Fibroblast of lung (primary cell): ENCODE data around the gene PCTP. TPM values are rescaled to one million over a fixed set of nuclear protein-coding genes. Genes with fewer than 3 reads are reported as not detected.
A peak's percentile ranks its signal among the peaks of the same experiment; 100 is the strongest.

ENCODE experiments used
- DNase-seq, 2 donors: peaks; one replicate each; pipeline versions ENCODE4 v3.0.0 to v3.0.0-alpha.2; 2010; ENCODE audit warnings: low read depth in 2 of 2
- H2AFZ ChIP-seq: 2 replicates; pipeline ENCODE4 v1.5.1; 2012; ENCODE audit warnings: low read length, control low read depth, inconsistent platforms
- H3K27ac ChIP-seq: 2 replicates; pipeline ENCODE4 v1.5.1; 2011; ENCODE audit warnings: low read length, control low read depth; ENCODE audit not compliant: insufficient read depth
- H3K27me3 ChIP-seq: 2 replicates; pipeline ENCODE4 v1.5.1; 2011; ENCODE audit warnings: mild to moderate bottlenecking, low read length; ENCODE audit not compliant: control insufficient read depth, insufficient read depth
- H3K36me3 ChIP-seq: 2 replicates; pipeline ENCODE4 v1.5.1; 2011; ENCODE audit warnings: low read length; ENCODE audit not compliant: control insufficient read depth, insufficient read depth
- H3K4me1 ChIP-seq: 2 replicates; pipeline ENCODE4 v1.5.1; 2011; ENCODE audit warnings: low read length; ENCODE audit not compliant: control insufficient read depth, insufficient read depth; ENCODE audit errors: extremely low read depth
- H3K4me2 ChIP-seq: 2 replicates; pipeline ENCODE4 v1.5.1; 2011; ENCODE audit warnings: low read length, control low read depth; ENCODE audit not compliant: insufficient read depth; ENCODE audit errors: extremely low read depth
- H3K4me3 ChIP-seq, 4 experiments: fragments of 200-600 bp in 1 of 4; sonication (generic) in 1 of 4; replicated peaks in 1 of 4; 2 replicates each; pipeline ENCODE4 v1.5.1; 2011 to 2016; ENCODE audit warnings: low read length in 4 of 4, low read depth in 3 of 4, mild to moderate bottlenecking in 3 of 4, control low read depth in 2 of 4, inconsistent platforms in 1 of 4, mixed read lengths in 1 of 4; ENCODE audit not compliant: insufficient read depth in 1 of 4; ENCODE audit errors: control extremely low read depth in 1 of 4
- H3K79me2 ChIP-seq: 2 replicates; pipeline ENCODE4 v1.5.1; 2012; ENCODE audit warnings: mild to moderate bottlenecking, low read length, inconsistent platforms; ENCODE audit not compliant: control insufficient read depth, insufficient read depth
- H3K9ac ChIP-seq: 2 replicates; pipeline ENCODE4 v1.5.1; 2011; ENCODE audit warnings: mild to moderate bottlenecking, low read length, control low read depth; ENCODE audit not compliant: insufficient read depth
- H3K9me3 ChIP-seq: 2 replicates; pipeline ENCODE4 v1.5.1; 2012; ENCODE audit warnings: low read depth, low read length; ENCODE audit not compliant: control insufficient read depth, insufficient read depth
- H4K20me1 ChIP-seq: 2 replicates; pipeline ENCODE4 v1.5.1; 2011; ENCODE audit warnings: low read length; ENCODE audit not compliant: control insufficient read depth, insufficient read depth; ENCODE audit errors: extremely low read depth
- EZH2 ChIP-seq: IDR thresholded peaks from 2 replicates; pipeline ENCODE4 v1.5.1; 2012; ENCODE audit warnings: low read length, control low read depth, mild to moderate bottlenecking; ENCODE audit errors: missing control alignments
- polyA plus RNA-seq, 2 donors: library from polyadenylated mRNA; depleted of rRNA in 1 of 2; stranded (reverse) in 1 of 2; unstranded in 1 of 2; fragments of >200 nt; gene quantifications; 2 replicates each; pipeline ENCODE4 v1.2.1, GENCODE V29; 2011 to 2012; ENCODE audit warnings: missing spikeins in 1 of 2
- total RNA-seq: library from RNA; depleted of rRNA; stranded (reverse); fragments of >200 nt; gene quantifications from 2 replicates; pipeline ENCODE4 v1.2.1, GENCODE V29; 2014
- TF ChIP-seq, protein P1 (sequence below), 2 donors: IDR thresholded peaks in 1 of 2; conservative IDR thresholded peaks in 1 of 2; 1 replicate in 1 of 2; 2 replicates in 1 of 2; pipeline ENCODE4 v1.5.1; 2011 to 2012; ENCODE audit warnings: low read length in 2 of 2, control low read depth in 1 of 2, inconsistent platforms in 1 of 2, low read depth in 1 of 2, mild to moderate bottlenecking in 1 of 2

Gene PCTP
- total and polyA plus RNA-seq, 2 donors (not counting 1 experiment from before 2014, with no cell fraction given), result 20.4 to 20.6 TPM

DNA sequence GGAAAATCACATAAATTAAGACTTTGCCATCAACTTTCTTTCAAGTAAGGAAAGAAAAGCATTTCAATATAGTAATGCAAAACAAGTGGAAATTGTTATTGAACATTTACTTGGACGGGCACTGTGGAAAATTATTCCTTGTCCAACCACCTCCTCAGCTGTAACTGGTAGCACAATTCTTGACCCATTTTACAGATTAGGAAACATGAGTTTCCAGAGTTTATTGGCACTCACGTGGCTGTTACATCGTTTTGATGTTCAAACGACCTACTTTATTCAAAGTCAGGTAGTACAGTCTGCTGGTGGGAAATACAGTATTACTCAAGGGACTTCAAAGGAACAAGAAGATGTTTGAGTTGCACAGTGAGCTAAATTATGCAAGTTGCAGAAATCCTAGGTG is 866 bp upstream of the PCTP start:
- Histone ChIP-seq H3K4me2 (no peak overlapping the region), H2AFZ (no peak overlapping the region), H3K36me3 (no peaks in the 10 kb centered on the region), H3K27ac (no peak overlapping the region), H3K9ac (no peak overlapping the region), H3K4me3 (no peak overlapping the region), H4K20me1 (no peaks in the 10 kb centered on the region), H3K4me1 (no peaks in the 10 kb centered on the region), H3K9me3 (no peaks in the 10 kb centered on the region), H3K27me3 (no peaks in the 10 kb centered on the region), H3K79me2 (peaks cover 28% of the 10 kb centered on the region)
- TF ChIP-seq, protein P1, sequence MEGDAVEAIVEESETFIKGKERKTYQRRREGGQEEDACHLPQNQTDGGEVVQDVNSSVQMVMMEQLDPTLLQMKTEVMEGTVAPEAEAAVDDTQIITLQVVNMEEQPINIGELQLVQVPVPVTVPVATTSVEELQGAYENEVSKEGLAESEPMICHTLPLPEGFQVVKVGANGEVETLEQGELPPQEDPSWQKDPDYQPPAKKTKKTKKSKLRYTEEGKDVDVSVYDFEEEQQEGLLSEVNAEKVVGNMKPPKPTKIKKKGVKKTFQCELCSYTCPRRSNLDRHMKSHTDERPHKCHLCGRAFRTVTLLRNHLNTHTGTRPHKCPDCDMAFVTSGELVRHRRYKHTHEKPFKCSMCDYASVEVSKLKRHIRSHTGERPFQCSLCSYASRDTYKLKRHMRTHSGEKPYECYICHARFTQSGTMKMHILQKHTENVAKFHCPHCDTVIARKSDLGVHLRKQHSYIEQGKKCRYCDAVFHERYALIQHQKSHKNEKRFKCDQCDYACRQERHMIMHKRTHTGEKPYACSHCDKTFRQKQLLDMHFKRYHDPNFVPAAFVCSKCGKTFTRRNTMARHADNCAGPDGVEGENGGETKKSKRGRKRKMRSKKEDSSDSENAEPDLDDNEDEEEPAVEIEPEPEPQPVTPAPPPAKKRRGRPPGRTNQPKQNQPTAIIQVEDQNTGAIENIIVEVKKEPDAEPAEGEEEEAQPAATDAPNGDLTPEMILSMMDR (conservative IDR thresholded peaks at IDR 0.05 in 1 of 2, IDR thresholded peaks at IDR 0.05 in 1 of 2; ENCODE audit: low read depth in 1 of 2, low read length in 2 of 2), result no peak
- no peak for TF ChIP-seq EZH2
- no peak for DNase-seq

DNA sequence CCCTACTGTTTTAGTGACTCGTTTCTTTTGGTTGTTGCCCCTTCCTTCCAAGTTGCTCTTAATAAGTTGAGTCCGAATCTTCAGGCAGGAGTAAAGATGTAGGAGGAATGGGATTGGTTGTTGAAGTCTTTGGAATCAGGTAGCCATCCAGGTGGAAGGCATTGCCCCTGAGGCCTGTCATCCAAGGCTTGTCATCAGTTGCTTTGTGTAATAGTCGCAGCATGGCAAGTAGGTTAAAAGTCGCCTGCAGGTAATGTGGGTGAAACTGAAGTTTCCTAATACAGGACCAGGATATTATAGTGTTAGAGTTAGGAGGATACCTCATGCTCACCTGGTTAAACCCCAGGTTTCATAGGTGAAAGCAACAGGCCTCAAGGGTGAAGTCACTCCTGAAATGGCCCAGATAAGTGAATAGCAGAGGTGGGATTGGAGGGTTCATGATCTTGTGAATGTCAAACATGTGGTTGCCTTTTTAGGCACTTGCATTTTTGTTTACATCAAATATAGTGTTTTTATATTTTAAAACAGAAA is 934 bp downstream of the PCTP start:
- H3K4me2 ChIP-seq, result peak overlapping the region; percentile 77
- H3K79me2 ChIP-seq, result peaks cover 33% of the 10 kb centered on the region
- H4K20me1 ChIP-seq, result no peaks in the 10 kb centered on the region
- peak overlapping the region; percentile 88 to 98 (median 88) for H3K4me3 ChIP-seq
- no peaks in the 10 kb centered on the region for H3K27me3 ChIP-seq
- H3K36me3 ChIP-seq, result no peaks in the 10 kb centered on the region
- H3K4me1 ChIP-seq, result no peaks in the 10 kb centered on the region
- peak overlapping the region; percentile 78 for H3K9ac ChIP-seq
- no peak for TF ChIP-seq EZH2
- TF ChIP-seq, protein P1 (conservative IDR thresholded peaks at IDR 0.05 in 1 of 2, IDR thresholded peaks at IDR 0.05 in 1 of 2; ENCODE audit: low read depth in 1 of 2, low read length in 2 of 2), result no peak
- no peak for DNase-seq
- H3K9me3 ChIP-seq, result no peaks in the 10 kb centered on the region
- no peak overlapping the region for H2AFZ ChIP-seq
- H3K27ac ChIP-seq, result peak overlapping the region; percentile 76

DNA sequence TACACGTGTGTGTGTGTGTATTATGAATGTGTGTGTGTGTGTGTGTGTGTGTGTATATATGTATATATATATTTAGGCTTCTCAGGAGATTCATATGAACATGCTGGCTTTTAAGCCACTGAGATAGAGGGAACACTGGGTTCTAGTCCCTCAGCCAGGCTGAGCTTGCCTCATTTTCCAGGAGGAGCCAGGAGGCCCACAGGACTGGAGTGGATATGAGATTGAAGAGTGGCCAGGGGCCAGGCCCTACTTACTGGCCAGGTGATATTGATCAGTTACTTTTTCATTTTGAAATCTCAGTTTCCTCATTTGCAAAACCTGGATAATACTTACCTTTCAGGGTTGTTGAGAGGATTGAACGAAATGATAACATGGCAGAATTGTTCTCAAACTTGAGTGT is 5.8 kb downstream of the PCTP start:
- H3K27me3 ChIP-seq, result no peaks in the 10 kb centered on the region
- H3K79me2 ChIP-seq, result peaks cover 33% of the 10 kb centered on the region
- no peaks in the 10 kb centered on the region for H3K36me3 ChIP-seq
- H3K4me2 ChIP-seq, result no peak overlapping the region
- no peak overlapping the region for H3K4me3 ChIP-seq
- no peak for DNase-seq
- H3K9me3 ChIP-seq, result no peaks in the 10 kb centered on the region
- no peak overlapping the region for H3K9ac ChIP-seq
- no peak overlapping the region for H2AFZ ChIP-seq
- no peaks in the 10 kb centered on the region for H4K20me1 ChIP-seq
- TF ChIP-seq EZH2, result no peak
- TF ChIP-seq, protein P1 (conservative IDR thresholded peaks at IDR 0.05 in 1 of 2, IDR thresholded peaks at IDR 0.05 in 1 of 2; ENCODE audit: low read depth in 1 of 2, low read length in 2 of 2), result no peak
- H3K4me1 ChIP-seq, result no peaks in the 10 kb centered on the region
- H3K27ac ChIP-seq, result no peak overlapping the region
